HG02938 (cell line): ENCODE results near the gene GSTO1.
"Not testable (repeated sequence)": the region's sequence is repeated elsewhere in the genome, so short reads cannot be mapped to it uniquely, and the experiment has no call there.

Experiments used
- ATAC-seq: cut with Tn5 transposase; IDR thresholded peaks from one replicate; pipeline ENCODE4 v1.9.1; 2021; ENCODE audit warnings: mild to moderate bottlenecking, moderate library complexity; ENCODE audit not compliant: unreplicated experiment

Gene GSTO1

DNA sequence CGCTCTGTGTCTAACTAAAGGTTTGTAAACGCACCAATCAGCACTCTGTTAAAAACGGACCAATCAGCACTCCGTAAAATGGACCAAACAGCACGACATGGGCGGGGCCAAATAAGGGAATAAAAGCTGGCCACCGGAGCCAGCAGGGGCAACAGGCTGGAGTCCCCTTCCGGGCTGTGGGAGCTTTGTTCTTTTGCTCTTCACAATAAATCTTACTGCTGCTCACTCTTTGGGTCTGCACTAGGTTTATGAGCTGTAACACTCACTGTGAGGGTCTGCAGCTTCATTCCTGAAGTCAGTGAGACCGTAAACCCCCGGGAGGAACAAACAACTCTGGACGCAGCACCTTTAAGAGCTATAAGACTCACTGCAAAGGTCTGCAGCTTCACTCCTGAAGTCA, 5.8 kb upstream of the GSTO1 start:
- ATAC-seq, result not testable (repeated sequence)

GRCh38 chr10:104250371-104250770, 4.3 kb upstream of the GSTO1 start:
- ATAC-seq, result no peak

GRCh38 chr10:104251443-104251842, 3.2 kb upstream of the GSTO1 start:
- ATAC-seq, result no peak

DNA sequence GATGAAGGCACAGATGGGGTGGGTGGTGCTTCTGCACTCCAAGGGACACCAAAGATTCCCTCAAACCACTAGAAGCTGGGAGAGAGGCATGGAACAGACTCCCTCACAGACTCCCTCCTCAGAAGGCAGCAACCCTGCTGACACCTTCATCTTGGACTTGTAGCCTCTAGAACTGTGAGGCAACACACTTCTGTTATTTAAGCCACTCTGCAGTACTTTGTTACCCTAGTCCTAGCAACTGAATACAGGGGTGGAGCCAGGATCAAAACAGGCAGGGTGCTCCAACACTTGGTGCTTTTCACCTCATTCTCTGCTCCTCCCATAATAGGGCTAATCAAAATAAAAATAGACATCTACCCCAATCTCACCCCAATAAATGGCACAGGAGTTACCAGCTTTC, 2.3 kb upstream of the GSTO1 start:
- ATAC-seq, result no peak

DNA sequence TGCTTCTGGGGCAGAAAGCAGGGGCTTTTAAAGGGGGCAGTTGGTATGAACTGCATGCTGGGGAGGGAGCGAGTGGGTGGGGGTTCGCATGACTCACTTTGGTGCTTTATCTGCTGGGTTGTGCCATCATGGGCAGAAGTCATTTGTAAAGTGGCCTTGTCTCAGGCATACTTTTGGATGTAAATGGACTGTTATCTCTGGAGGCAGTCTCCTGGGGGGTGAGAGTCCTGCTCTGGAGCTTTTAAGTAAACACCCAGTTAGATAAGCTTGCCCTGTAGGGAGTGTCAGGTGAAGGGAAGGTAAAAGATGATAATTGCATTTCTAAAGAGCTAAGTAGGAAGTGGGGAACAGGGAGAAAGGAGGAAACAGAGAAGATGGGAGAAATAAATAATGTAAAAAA, 1.6 kb upstream of the GSTO1 start:
- ATAC-seq, result no peak

- ATAC-seq, result no peak
These were observed 884 bp upstream of the GSTO1 start for GRCh38 chr10:104253606-104254410.

DNA sequence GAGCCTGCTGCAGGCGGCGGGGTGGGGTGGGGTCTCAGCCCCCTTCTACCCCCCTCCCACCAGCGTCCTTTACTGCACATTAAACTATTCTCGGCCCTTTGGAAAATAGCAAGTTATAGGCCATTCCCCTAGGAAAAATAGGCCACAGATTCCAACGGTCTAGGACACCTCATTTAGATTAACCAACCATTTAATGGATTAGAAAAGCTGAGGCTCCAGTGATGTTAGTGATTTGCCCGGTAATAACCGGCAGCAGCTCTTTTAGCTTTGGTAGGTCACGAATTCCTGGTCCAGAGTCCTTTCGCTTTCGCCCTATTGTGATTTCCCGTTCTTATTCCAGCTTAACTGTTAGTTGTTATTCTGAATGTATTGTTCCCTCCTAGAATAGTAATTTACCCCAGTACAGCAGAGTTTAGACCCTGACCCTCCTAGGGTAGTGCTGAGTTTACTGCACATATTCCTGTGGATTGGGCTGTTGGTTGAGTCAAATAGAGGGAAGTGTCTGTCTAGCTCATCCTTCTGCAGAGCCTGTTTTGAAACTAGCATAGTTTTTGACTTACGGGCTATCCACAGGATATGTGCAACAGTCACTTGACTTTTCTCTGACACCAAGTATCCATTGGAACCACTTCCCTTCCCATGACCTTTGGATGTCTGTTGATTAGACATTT, 754 bp downstream of the GSTO1 start:
- ATAC-seq, result peak; percentile 34

GRCh38 chr10:104256335-104256961, 1.8 kb downstream of the GSTO1 start:
- no peak for ATAC-seq

GRCh38 chr10:104257235-104257634, 2.5 kb downstream of the GSTO1 start:
- no peak for ATAC-seq

- no peak for ATAC-seq
These were observed 3.5 kb downstream of the GSTO1 start for GRCh38 chr10:104258209-104258608.

GRCh38 chr10:104259456-104259855, 4.8 kb downstream of the GSTO1 start:
- ATAC-seq, result no peak

DNA sequence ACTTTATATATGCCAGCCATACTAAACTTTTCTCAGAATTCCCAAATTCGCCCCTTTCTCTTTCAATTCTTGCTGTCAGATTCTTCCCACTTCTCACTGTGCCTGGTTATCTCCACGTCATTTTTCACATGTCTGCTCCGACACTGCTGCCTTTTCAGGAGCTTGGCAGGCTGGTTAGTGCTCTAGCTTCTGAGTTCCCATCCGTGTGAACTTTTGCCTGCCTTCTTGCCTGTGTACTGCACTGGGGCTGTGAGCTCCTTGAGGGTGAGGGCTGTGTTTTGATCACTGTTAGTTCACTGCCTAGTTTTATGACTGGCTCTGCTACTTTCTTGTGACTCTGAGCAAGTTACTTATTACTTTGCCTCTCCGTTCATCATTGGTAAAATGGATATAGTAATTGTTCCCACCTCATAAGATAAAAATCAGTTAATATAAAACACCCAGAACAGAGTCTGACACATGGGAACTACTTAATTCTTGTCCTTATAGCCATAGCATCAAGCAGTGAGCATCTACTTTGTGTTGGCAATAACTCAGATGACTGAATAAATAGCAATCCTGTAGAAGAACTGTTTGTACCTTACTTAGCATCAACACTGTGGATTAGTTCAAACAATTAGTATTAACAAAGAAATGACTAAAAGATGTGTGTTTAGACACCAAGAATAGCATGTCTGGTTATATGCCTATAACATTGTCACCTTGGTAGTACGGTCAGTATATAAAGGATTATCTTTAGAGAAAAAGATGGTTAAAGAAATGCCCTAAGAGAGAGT, 5.5 kb downstream of the GSTO1 start:
- no peak for ATAC-seq

- ATAC-seq, result no peak
These were observed 6.1 kb downstream of the GSTO1 start for GRCh38 chr10:104260775-104261115.

DNA sequence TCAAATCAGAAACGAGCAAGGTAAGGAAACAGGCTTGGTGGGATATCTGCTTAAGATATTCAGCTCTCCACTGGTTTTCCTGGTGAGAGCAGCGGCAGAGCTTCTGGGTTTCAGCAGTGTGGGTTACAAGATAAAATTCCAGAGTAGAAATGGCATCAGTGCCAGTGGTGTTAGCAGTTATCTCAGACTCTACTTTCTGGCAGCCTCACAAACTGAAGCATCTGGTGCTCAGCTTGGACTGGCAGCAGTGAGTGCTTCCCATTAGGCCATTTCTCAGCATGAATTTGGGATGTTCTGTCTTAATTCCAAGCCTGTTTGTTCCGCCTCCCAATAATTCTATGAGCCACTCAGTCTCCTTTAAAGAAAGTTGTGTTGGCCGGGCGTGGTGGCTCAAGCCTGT, 7.4 kb downstream of the GSTO1 start:
- no peak for ATAC-seq

DNA sequence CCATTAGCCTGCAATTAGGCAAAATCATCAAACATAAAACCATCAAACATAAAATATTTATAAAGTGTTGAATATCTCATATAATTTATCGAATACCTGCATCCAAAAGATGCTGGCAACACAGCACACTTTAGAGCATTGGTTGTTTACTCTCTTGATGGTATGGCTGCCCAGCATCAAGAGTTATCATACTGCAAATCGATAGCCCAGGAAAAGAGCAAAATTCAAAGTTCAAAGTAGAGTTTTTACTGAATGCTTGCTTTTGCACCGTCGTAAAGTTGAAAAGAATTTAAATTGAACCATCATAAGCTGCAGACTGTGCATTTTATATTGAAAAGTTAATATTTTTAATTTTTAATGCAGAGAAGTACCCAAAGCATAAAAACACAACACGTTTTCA, 10.1 kb downstream of the GSTO1 start:
- no peak for ATAC-seq

DNA sequence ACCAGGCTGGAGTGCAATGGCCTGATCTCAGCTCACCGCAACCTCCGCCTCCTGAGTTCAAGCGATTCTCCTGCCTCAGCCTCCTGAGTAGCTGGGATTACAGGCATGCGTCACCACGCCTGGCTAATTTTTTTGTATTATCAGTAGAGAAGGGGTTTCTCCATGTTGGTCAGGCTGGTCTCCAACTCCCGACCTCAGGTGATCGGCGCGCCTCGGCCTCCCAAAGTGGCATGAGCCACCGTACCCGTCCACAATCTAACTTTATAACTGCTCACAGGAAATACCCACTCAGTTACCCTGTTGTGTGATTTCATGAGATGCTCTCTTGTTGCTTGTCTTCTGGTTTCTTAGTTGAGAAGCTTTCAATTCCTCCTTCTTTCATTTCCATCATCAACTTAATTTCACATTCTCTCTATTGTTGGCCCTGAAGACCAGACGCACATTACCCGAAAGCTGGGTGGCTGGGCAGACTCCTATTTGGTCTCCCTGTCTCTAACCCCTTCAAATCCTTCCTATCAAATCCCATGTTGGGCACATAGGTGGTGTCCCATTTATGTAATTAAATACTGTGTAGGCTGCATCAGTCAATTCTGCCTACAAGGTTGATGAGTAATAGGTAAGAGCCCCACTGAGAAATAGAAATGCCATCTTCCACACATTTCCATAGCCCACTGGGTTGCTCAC, 13.2 kb downstream of the GSTO1 start:
- ATAC-seq, result no peak

GRCh38 chr10:104268405-104268712, 13.7 kb downstream of the GSTO1 start:
- ATAC-seq, result no peak

GRCh38 chr10:104268713-104269645, 14.3 kb downstream of the GSTO1 start, which contains the start of gene GSTO2:
GSTO2 (plus strand) TSS chr10:104269184; CDS start chr10:104274916, 5,732 bp downstream.
- peak; percentile 97 for ATAC-seq

GRCh38 chr10:104273286-104273685, 18.6 kb downstream of the GSTO1 start:
- no peak for ATAC-seq
